UCSD-AML1 (cell line): Measurements from ENCODE around the gene CLEC20A.

ENCODE experiments used
- DNase-seq: peaks from one replicate; lab custom pipeline; 2025; ENCODE audit not compliant: unreplicated experiment; lab: John Stamatoyannopoulos, UW

CLEC20A gene

DNA sequence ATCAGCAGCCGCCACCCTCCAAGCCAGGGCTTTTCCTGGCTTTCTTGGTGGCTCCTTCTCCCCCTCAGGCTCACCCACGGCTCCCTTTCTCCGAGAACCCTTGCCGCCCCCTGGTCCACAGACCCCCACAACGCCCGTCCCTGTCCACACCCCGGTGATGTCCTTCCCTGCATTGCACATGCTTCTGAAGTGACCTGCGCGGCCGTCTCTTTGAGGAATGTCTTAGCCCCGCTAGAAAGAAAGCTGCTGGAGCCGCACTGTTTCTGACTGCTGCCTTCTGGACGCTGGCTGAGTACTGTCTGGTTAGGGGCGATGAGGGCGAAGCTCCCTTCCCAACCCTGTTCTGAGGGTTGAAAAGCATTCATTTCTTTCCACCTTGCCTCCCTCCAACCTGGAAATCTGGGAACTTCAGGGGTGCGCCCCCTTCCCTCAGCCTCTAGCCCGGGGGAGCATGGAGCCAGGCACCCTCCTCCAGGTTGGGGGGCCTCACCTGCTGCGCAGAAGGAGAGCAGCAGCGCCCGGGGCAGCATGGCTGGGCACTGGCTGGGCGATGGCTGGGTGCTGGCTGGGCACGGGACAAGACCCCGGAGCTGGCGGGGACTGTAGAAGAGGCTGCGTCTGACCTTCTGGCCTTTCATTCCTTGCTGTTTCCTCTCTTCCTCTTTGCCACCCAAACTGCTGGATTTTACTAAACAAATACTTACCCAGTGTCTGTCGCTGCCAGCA is at the start of gene CLEC20A:
CLEC20A (minus strand) TSS at position 555 of the 726 bp plus-strand sequence; CDS start at position 530, 25 bp downstream.
- no peak for DNase-seq

DNA sequence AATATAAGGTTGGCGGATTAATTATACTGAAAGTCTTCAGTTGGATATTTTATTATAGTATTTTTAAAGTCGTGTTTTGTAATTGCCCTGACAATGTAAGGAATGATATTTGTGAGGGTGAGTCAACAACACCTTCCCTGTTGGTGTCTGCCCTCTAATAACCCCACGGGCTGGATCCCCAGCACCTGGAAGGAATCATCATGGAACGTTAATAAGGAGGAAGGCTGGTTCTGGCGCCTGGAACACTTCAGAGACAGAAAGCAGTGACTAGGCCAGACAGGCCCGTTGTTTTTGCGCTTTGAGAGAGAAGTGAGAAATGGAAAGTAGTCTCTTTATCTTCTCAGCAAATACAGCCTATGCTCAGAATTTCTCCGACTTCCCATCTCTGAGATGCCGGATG is 47.8 kb upstream of the CLEC20A start:
- DNase-seq, result no peak

- DNase-seq, result no peak
Observed at GRCh38 chr1:178543290-178543607, 46.5 kb upstream of the CLEC20A start.

DNA sequence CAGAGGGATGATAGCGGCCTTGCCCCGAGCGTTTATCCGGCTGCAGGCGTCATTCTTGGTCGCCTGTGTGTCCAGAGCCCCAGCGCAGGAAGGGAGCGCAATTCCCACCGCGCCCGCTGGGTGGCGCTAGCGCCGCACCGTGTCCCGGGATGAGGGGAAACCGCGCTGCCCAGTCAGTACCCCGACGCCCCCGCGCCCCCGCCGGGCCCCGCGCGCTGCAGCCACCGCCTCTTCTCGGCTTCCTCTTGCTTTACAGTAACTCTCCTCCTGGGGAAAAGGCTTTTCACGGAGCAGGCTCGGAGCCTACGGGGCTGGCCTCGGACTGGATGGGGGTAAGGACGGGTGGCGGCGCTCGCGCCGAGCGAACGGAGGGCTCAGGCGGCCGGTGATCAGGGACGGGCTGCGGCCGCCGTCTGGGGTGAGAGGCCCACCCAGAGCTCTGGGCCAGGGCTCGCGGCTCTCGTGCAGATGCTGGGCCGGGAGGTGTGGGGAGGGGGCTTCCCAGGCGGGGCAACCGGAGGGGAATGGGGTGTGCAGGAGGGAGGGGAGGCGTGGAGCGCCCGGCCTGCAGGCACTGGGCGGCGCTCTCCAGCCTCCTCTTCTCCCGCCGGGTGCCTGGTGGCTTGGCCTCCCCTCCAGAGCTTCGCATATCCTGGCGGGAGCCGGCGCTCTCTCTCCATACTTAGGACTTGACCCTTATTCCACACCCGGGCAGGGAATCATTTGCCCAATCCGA is 46.0 kb upstream of the CLEC20A start:
- DNase-seq, result peak; percentile 91

DNA sequence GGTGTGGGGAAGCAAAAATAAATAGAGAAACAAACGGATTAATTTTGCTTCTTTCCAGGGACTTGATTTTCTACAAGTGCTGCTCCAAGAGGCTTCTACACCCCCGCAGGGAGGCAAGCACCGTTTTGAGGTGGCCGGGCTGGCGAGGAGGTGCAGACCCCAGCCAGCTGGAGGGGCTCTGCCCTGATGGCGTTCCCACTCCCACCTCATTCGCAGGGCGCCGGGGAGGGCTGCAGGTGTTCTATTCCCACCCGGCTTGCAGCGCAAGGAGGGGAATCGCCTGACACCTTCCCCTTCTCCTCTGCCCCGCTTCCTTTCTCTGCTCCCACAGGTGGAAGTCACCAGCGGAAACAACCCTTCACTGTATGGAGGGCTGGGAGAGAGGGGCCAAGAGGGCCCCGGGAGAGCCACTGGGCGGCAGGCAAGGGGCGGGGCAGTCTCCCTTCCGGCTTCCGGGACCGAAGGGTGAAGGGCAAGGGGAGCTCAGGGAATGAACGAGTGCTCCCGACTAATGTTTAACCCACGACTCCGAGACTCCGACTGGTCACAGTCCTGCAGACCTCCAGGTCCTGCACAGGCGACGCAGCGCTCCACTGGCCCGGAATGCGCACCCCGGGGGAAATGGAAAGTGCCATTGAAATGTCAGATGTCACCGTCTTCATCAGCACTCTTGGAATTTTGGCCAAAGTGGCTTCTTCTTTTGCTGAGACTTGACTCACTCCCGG is 45.2 kb upstream of the CLEC20A start:
- peak; percentile 72 for DNase-seq

GRCh38 chr1:178541379-178541778 is 44.6 kb upstream of the CLEC20A start:
- DNase-seq, result no peak

DNA sequence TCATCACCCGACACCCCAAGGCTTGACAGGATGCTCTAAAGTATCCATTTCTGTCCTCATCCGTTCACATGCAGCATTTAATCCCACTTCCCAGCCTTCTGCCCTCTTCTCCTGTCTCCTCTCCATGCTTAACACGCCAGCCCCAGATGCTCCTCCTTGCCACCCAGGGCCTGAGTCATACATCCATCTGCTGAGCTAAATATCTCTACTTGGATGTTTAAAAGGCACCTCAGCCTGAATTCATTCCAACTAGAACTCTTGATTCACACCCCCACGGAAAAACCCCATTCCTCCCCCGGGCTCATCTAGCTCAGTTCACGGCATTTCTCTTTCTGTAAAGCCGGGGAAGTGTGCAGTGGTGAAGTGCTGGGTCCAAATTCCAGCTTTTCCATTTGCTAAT is 43.9 kb upstream of the CLEC20A start:
- no peak for DNase-seq

- DNase-seq, result no peak
Observed at GRCh38 chr1:178540204-178540603, 43.4 kb upstream of the CLEC20A start.

DNA sequence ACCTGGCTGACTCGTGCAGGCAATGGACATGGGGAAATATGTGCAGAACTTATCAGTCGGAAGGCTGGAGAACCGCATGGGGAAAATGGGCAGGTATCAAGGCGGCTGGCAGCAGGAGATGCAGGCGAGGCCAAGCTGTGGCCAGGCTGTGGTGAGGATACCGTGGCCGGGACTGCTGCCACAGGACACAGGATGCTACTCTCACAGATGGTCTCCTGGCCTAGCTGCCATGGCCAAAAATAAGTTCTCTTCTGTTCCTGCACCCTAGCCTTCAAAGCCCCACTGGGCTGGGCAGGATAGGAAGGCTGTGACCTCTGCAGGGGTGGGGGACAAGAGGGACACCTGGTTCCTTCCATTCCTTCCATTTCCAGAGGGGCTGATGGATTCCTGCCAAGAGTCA is 42.5 kb upstream of the CLEC20A start:
- no peak for DNase-seq

DNA sequence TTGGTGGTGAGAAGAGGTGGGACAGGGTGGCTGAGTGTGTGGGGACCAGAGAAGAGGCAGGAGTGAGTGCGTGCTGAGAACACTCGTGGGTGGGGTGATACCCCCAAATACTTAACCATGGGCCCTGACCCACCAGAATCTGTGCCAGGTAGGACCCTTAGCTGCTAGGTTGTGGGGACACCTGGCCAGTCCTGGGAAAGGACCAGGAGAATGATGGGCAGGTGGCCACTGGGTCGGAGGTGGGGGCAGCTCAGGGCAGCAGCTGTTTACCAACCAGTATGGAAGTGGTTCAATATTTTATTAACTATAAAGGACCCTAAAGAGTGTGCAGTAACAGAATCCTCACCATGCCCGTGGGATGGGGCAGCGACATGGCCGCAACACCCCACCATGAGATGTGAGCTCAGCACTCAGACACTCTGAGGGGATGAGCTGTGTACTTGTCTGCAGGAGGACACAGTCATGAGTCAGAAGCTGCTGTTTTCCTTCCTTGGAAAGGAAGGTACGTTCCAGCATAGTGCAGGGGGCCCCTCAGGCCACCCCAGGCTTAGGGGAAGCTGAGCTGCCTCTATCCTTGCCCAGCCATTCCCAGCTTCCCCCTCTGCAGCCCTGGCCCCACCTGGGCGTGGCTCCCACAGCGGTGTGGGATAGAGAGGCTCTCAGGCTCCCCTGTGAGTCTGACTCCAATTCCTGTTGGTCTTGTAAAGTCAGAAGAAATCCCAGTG is 41.6 kb upstream of the CLEC20A start:
- no peak for DNase-seq

DNA sequence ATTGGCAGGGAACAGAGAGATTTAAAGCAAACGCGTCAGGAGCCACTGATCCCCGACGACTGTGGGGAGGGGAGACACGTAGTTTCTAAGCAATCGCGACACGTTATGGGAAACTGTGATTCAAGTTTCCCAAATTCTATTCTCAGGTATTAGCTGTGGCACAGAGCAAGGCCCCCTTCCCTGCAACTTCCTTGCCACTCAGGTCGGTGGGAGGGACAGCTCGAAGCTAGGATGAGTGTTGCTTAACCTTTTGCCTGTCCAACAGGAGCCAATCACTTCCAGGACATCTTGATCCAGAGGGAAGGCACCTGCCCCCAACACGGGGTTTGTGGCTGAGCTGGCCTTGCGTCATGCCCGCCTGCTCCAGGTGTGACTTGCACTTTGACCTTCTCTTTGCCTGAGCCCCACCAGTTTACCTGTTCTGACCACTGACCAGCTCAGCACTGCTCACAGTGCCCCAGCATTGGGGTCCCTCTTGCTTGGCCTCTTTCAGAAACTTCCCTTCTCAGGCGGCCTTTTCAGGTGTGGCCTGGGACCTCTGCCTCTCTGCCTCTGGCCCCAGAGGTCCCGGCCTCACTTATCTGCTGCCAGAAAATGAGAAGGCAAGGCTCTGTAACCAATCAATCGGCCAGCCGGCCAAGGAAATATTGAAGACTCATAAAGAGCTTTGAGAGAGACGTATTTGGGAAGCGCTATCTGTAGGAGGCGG is 40.8 kb upstream of the CLEC20A start:
- DNase-seq, result no peak

DNA sequence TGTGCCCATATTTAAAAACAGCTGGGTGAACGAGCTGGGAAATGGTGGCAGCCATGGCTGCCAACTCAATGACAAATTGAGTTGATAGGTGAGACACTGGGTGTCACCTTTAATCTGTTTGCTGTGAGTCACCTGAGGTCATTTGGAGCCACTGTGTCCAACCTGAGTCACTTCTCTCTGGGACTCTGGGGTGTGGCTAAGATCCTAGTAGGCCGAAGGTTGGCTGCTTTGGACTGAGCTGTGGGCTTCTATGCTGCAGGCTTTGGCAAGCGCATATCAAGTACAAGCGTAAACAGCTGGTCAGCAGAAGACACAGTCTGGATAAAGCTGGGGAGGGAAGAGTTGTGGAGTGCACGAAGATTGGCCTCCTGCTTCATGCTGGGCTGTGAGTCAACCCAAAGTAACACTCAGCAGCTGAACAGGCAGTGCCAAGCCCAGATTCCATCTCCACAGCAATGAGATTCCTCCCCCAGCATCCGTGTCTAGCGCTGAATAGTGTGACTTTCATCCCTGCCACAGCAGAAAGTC is 40.1 kb upstream of the CLEC20A start:
- DNase-seq, result no peak

DNA sequence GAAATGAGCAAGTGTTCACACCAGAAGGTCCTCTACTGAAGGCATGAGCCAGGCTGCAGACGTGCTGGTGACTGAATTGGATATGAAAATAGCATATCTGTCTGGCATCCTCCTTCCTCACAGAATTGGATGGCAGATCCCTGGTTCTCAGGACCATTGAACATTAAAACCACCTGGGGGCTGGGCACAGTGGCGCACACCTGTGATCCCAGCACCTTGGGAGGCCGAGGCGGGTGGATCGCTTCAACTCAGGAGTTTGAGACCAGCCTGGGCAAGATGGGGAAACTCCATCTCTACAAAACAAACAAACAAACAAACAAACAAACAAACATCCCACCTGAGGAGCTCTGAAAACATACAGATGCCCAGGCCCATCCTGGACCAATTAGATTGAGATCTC is 39.6 kb upstream of the CLEC20A start:
- no peak for DNase-seq

- DNase-seq, result no peak
Observed at GRCh38 chr1:178534137-178534868, 37.5 kb upstream of the CLEC20A start.

- DNase-seq, result no peak
Observed at GRCh38 chr1:178533121-178533946, 36.6 kb upstream of the CLEC20A start.

DNA sequence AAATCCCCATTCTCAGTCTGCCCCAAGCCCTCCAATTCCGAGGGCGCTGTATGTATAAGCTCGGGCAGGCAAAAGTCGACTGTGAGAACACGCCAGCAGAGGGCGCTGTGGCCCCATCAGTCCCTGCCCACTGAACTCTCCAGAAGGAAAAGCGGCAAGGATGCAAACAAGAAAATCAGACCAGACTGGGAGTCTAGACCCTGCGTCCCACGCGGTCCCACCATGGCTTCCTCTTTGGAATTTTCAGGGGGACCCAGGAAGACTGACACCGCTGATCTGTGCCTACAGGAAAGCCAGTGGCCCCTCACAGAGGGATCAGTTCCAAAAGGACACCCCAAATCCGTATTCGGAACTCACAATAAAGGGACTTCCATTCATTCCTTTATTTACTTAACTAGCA is 35.6 kb upstream of the CLEC20A start:
- DNase-seq, result peak; percentile 77

GRCh38 chr1:178531887-178532286 is 35.1 kb upstream of the CLEC20A start:
- DNase-seq, result no peak

DNA sequence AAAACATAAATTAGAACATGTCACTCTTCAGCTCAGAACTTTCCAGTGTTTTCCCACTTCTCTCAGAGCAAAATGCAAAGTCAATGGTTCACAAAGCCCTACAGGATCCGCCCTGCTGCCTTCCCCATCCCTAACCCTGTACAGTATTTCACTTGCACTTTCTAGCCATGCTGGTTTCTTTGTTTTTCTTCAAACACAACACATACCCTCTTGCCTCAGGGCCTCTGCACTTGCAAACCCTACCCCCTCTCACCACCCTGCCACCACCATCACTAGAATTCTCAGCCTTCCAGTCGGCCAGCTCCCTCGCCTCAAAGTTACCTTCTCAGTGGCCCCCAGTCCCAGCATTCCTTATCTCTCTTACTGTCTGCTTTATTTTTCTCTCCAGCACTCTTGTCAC is 33.7 kb upstream of the CLEC20A start:
- no peak for DNase-seq

DNA sequence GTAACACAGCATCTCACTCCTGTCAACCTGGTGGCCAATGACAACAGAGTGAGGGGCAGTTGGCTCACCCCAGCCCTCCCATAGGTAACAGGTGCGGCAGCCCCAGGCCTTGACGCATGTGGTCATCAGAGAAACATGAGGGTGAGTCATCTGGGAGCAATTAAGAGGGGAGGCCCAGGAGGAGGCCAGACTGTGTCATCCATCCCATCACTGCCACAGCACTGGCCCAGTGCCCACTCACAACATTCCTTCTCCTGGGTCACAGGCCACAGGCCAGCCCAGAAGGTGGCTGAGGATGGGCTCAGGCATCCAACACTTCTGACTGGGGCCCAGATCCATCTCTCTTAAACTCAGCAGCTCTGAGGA is 33.3 kb upstream of the CLEC20A start:
- no peak for DNase-seq
